ELF-1 (cell line): ENCODE measurements around the gene CTDNEP1.
A peak's percentile ranks its signal among the peaks of the same experiment; 100 is the strongest.
"Not testable (repeated sequence)": the region's sequence is repeated elsewhere in the genome, so short reads cannot be mapped to it uniquely, and the experiment has no call there.

Experiments used
- DNase-seq: peaks from one replicate; pipeline ENCODE4 v3.0.0-alpha.2; 2016; ENCODE audit warnings: low read depth, low spot score

Gene CTDNEP1

DNA sequence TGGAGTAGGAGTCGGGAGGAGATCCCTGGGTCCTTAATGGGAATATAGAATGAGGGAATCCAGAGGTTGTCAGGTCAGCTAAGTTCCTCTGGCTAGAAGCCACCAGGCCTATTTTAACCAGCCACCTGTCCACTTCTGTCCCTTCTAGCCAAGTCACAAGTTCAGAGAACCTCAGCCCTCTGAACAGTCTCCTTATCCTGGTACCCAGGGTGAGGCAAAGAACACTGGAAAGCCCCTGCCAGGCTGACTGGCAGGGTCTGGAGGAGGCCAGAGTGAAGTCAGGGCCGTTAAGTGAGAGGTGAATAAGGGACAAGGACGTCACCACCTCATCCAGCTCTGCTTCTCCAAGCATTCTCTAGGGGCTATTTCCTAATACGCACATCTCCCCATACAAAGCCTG lies 2.7 kb downstream of the CTDNEP1 start:
- no peak for DNase-seq

DNA sequence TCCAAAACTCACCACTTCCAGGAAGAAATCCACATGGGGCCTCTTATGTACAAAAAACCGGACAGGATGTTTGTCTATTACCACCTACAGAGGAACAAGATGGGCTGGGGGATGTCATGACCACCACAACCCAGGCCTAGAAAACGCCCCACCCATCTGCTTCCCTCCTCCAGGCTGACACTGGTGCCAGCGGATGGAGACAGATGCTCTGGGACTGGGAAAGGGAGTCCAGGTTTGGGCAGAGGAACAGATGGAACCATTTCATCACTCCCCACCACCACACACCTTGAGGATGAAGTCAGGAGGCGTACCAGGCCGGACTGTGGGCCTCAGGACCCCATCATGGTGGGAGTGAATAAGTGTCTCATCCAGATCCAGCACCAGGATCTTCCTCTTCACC lies 4.8 kb downstream of the CTDNEP1 start:
- DNase-seq, result no peak

DNA sequence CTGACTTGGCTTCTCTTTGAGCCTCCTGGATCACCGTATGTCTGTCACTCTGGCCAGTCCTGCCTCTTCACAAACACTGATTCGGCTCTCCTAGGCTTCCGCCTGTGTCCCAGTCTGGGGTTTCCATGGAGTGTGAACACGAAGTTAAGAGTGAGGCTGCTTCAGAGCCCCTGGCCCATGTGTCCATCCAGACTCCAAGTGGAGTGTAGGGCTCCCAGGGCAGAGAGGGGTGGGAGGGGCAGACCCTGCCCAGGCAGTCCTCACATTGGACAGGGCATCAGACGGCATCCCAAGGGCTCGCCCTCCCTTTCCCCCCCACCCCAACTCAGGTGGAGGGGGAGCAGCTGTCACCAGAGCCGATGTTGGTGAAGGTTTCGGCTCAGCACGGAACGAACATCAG lies 7.7 kb downstream of the CTDNEP1 start:
- DNase-seq, result not testable (repeated sequence)

DNA sequence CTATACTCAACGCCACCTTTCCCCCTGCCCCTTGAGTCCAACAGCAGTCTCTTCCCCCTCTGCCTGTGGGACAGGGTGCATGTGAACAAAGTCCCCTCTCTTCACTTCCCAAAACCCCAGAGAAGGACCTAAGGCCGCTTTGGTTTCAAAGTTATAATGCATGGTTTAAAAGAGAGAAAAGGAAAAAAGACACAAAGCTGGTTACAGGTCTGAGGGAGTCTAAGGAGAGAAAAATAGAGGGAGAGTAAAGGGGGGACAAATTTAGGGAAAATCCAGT lies 8.1 kb downstream of the CTDNEP1 start:
- DNase-seq, result no peak

DNA sequence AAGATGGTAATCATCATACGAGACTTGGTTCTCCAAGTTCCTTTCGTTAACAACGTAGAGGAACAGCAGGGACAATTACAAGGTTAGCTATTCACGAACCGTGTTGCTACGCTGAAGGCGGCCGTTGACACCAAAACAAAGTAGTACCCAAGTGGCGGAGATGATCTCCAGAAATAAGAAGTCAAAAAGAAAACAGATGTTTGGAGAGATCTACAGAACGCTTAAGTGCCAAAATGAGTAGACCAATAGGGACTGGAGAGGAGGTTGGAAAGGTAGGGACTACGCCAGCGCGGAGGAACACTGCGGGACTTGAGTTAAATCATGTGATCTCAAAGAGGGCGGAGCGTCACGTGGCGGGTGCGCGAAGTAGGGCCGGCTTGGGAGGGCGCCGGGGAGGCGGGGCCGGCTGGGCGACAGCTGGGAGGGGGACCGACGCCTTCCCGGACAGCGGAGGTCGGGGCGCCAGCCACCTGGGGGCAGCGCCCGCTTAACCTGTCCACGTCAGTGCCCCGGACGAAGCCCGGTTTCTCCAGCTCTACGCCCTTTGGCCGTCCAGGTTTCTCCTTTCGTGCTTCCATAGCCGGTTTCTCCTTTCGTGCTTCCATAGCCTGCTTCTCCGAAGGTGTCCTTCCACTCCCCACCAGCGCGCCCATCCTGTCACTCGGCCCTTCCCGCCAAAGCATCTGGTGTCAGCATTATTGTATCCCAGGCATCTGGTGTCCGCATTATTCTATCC lies 8.6 kb downstream of the CTDNEP1 start:
- peak; percentile 98 for DNase-seq

DNA sequence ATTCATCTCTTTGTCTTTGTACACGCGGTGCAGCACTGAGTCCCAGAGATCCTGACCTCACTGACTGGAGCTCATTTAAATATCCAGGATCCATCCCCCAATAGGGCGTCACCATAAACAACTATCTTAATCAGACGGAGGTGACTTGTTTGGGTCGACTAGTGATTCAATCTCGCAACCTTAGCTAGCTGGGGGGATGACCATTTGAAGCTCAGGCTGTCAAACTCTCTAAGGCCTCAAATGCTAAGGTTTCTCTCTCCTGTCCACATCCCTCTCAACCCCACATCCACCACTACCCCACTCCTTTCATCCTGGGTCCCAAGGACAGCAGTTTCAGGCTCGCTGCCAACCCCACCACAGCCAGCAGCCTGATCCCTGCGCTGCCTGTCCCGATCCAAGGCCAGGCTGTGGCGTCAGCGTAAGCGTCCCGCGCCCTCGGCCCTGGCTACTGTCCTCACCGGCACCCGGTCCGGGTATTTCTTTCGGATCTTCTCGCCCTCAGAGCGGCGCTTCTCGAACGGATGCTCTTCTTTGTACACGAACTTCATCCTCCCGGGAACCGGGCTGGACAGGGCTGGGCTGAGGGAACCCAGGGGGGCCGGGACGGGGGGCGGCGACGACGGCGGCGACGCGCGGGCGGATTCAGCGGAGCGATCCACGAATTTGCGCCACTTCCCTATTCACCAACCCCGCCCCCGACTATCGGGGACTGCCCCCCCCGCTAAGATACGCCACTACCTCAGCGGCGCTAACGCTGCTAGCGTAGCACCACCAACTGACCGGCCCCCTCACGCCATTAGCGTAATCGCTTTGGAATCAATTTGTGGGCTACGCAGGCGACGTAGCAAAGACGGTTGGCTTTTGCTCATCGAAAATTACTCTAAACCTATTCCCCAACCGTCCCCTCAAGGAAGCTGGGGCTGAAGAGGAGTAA lies 9.5 kb downstream of the CTDNEP1 start, which contains the start of gene GABARAP:
Gene GABARAP (minus strand): TSS at position 667 of the 934 bp plus-strand sequence. CDS start 119 bp downstream, at position 548.
- DNase-seq, result peak; percentile 95

DNA sequence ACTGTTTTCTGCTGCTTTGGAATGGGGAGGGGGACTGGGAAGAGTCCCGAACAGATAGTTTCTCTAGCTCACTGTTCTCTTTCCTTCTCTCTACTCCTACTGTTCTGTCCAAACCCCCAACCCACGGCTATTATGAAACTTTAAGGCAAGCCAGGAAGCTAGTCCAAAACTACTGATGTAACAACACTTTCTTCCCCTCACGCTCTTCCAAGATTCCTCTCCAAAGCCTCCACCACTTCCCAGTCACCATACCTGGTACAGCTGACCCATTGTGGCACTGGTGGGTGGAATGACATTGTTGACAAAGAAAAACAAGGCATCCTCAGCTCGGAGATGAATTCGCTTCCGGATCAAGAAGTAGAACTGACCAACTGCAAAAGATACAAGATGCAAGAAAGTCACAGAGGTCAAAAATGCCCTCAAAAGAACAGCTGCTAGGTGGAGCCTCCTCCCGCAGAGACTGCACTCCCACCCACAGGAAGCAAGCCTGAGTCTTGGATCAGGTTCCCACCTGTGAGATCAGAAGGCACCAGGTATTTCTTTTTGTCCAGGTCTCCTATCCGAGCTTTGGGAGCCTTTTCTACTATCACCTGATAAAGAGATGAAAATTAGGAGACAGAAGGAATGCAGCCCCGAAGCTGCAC lies 10.3 kb downstream of the CTDNEP1 start:
- DNase-seq, result no peak

DNA sequence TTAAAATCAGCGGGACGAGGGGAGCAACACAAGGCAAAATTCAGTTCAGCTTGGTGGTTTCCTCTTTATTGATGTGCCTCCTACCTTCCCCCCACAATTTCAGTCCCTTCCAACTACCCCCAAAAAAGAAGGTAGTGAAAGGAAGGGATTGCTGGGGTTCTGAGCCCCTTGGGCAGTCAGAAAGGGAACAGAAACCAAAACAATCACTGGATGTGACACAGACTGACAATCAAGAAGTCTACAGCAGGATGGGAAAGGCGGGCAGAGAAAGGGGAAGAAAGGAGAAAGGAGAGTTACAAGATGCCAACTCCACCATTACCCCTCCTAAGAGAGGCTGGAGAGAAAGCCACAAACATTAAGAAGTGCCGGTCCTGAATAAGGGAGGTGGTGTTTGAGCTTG lies 11.2 kb downstream of the CTDNEP1 start:
- no peak for DNase-seq

DNA sequence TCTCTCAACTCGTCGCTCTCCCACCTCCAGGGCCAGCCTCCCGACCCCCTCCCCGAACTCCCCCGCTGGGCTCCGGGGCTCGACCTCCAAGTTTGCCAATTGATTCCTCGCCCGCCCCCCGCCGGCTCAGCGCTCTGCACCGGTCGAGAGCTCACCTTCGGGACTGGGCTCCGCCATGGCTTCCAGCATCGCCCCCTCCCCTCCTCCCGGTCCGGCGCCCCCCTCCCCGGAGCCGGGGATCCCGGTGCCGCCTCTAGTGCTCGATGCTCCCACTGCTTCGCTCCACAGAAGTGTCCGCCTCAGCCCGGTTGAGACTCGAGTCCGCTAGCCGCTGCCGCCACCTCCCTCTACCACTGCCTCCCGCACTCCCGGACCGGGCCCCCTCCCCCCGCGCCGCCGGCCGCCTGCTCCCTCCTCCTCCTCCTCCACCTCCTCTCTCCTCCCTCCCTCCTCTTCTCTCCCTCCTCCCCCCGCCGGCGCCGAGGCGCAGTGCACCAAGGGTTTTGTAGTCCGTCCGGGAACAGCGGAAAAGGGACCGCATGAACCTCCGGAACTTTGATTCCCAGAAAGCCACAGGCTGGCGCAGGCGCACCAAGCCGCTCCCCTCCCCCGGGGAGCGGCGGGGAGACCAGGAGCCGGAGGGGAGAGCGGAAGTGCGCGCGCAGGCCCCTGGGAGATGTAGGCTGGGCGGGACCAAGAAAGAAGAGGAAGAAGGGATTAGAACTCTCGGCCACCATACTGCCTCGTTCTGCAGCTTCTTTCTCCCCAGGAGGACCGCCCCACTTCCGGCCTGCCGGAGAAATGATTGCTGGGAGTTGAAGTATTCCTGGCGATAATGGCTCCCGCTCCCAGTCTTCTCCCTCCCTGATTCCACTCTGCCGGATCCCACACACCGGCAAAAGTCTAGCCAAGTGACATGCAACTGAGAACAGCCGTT lies 12.2 kb downstream of the CTDNEP1 start, which contains the start of gene PHF23:
Gene PHF23 (minus strand): TSS at position 367 of the 937 bp plus-strand sequence. CDS start 178 bp downstream, at position 189.
- DNase-seq, result peak; percentile 100

DNA sequence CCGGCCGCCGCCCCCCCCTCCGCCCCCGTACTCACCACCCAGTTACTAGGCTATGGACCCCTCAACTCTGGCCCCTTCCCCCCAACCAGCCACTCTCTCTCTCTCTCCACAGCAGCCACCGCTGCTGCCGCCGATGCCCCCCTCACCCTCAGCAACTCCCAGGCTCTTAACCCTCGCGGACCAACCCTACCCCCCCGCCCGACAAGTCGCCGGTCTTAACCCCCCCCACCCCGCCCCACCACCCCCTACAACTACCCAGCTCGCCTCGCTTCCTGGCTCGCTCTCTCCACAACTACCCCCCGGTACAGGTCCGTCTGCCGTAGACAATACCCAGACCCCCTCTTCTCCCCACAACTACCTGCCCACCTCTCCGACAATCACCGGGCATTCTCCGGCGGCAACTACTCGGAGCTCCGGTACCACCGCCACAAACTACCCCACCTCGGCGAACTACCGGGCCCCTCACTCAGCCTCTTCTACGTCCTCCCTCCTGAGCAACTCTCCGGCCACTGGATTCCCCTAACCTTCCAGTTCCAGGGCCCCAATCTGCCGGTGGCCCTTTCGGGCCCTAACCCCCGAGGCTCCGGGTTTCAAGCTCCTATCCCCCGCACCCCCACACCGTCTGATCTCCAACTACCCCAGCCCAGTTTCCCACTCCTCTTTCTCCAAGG lies 13.0 kb downstream of the CTDNEP1 start:
- DNase-seq, result peak; percentile 28

DNA sequence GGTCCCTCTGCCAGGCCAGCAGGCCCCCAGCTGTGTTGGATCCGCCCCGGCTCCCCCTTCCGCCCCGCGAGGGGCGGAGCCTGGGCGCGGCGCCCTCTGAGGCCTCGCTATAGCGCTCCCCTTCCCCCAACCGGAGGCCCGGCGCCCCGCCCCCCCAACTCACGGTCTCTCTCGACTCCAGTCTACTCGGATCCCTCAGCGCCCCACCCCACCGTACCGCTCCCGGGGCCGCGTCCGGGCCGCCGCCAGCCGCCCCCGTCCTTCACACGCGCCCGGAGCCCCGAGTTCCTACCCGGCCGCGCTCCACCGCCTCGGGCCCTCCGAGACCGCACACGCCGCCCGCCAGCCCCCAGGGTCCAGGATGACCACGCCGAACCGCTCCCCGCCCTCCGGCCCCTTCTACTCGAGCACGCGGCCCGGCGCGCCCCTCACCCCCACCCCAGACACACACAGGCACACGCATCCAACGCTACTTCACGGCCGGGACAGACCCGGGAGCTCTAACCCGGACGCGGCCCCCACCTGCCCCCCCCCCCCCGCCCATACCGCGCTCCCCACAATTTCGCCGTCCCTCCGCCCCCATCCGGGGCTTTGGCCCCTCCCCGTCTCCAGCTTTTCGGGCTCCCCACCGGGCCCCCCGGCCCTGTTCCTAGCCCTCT lies 13.6 kb downstream of the CTDNEP1 start:
- peak; percentile 59 for DNase-seq

DNA sequence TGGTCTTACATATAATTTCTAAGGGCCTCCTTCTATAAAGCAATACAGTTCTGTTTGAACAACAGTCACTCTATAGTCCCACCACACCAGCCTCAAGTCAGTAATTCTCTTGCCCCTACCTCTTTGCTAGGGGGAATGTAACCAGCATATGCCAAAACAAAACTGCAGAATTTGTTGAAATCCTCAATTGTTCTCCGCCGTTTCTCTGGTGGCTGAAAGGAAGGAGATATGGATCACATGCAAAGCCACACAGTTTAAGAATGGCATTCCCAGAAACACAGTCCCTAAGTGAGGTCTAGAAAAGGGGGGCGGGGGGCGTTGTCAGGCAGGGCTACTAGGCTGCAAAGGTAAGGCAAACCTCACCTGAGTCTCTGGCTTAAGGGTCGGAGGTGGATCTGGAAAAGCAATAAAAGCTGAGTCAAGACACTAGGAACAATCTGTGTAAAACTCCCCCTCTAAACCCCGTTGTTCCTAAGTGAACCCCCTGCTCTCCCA lies 14.2 kb downstream of the CTDNEP1 start:
- no peak for DNase-seq

DNA sequence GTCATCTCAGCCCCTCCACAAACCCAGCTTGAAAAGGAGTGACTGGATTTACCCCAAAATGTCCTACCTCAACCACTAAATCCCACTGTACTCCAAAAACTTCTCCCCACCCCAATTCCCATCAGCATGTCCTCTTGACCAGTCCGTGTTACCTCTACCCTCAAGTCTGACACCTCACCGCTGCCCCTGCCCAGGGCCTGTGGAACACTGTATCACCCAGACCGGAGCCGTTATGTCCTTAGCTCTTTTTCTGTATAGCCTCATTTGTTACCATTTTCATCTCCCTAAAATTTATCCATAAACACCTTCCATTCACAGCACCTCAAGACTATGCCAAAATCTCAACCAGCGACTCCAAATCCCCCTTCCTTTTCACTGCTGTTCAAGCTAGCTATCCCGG lies 14.7 kb downstream of the CTDNEP1 start:
- DNase-seq, result no peak

DNA sequence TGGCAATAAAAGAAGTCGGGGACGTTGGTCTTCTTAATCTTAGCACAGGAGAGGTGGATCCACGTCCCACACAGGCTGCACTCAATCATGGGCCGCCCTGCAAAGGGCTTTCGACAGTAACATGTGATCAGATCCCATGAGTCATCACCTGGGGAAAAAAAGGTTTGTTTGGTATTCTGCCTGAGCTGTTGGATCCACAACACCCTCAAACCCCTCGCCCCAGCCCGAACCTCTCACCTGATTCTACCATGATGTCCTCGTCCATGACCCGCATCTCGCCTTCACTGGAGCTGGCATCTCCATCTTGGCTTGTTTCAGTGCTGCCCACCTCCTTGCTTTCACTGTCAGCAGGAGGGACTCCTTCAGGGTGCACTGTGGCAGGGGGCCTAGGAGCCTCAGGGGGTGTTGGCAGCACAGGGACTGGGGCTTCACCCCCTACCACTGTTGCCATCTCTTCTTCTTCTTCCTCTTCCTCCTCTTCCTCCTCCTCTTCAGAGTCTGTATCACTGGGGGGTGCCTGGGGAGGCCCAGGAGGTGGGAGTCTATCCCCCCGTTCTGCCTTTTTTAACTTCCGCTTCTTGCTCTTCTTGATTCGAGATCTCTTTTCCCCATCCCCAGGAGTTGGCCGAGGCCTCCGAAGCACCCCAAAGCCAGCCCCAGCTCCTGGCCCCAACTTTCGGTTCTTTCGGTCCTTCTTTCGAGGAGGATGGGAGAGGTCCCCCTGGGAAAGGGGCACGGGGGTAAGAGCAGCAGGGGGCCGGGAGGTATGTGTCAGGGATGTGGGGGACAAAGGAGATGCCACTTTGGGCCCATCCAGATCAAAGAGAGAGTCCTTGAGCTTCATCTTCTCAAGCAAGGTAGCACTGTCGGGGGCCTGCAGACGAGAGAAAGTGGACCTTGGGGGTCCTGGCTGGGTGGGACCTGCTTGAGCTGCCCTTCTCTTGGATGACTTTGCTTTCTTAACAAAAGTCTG lies 15.6 kb downstream of the CTDNEP1 start:
- DNase-seq, result no peak

DNA sequence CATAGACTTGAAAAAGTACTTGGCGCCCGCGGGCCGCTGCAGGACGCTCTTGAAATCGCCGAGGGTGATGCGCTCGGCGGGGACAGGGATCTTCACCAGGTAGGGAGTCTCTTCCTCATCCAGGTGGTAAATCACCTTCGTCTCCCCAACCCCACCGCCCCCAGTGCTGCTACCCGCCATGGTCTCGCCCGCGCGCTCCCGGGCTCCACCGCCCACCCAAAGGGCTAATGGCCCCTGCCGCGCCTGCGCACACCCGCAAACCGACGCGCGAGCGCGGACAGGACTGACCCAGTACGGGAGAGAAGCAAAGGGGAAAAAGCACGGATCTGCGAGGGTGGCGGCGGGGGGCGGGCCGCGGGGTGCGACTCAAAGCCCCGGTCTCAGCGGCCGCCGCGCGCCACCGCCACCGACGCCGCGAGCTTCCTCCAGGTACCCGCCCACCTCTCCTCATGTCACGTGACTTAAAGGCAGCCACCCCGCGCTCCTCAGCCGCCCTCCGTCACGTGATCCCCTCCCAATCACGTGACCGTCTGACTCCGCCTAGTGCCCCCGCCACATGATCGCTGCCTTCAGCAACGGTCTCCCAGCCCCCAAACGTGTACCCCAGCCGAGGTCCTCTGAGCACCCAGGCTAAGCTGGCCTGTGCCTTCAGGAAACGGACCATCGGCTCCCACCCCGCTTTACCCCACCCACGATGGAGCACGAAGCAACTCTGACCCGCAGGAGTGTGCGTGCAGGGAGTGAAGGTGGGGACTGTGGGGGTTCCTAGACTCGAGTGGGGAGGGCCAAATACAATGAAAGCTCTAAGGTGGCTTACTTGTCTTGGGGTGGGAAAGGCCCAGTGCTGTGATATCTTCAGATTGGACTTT lies 17.2 kb downstream of the CTDNEP1 start, which contains the start of gene DVL2:
Gene DVL2 (minus strand): TSS at position 435 of the 869 bp plus-strand sequence. CDS start 255 bp downstream, at position 180.
- peak; percentile 98 for DNase-seq

DNA sequence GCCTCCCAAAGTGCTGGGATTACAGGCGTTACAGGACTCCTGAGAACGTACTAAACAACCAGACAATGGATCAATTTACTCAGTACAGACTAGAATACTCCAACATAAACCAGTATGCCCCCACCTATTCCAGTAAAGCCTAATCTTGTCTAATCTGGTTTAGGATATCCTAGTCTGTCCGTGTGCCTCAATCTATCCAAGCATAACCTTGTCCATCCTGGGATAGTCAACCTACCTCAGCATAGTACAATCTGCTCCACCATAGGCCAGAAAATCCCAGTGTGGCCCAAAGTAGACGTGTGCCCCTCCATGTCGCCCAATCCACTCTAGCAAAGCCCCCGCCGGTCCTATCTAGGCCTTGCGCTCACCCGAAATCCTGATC lies 17.8 kb downstream of the CTDNEP1 start:
- no peak for DNase-seq

DNA sequence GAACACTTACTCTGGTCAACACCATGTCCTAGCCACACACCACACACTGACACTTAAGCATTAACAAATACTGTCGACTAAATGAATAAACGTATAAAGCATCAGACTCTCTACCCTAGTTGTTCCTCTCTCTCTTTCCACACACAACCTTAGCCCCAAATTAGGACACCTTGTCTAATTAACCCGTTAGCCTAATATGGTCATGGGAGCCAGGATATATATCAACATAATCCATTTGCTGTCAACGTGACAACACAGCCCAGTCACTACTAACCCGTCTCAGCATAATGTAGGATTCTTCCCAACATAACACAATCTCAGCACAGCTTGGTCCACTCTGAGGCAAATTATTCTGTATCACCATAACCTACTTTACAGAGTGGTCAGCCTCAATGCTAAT lies 19.4 kb downstream of the CTDNEP1 start:
- no peak for DNase-seq

DNA sequence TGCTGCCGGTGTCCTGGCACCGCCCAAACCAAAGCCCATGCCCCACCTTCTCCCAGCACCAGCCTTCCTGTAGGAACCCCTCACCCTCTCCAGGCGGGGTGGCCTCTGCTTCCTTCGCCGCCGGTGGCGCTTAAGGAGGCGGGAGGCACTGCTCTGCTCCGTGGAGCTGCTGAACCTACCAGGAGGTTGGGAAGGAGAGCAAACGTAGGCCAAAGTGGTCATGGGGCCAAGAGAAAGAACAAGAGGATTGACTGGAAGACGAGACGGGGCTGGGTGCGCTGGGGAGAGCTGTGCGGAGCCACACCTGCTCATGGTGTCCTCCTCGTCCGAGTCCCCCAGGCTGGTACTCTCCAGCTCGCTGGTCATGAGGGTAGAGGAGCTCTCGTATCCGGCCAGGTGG lies 22.0 kb downstream of the CTDNEP1 start:
- no peak for DNase-seq
